Measurements from ENCODE around the gene GP2.

GP2 gene

GRCh38 chr16:20355114-20355782, 27.9 kb upstream of the GP2 start:
- no peak for DNase-seq (ENCODE audit: low read depth)
- no peak for TF ChIP-seq CTCF (conservative IDR thresholded peaks at IDR 0.05; ENCODE audit: control insufficient read depth, insufficient read depth, low read depth, low read length)
- H3K4me3 ChIP-seq (ENCODE audit: control insufficient read depth, low read depth, low read length) = no peak overlapping the region

DNA sequence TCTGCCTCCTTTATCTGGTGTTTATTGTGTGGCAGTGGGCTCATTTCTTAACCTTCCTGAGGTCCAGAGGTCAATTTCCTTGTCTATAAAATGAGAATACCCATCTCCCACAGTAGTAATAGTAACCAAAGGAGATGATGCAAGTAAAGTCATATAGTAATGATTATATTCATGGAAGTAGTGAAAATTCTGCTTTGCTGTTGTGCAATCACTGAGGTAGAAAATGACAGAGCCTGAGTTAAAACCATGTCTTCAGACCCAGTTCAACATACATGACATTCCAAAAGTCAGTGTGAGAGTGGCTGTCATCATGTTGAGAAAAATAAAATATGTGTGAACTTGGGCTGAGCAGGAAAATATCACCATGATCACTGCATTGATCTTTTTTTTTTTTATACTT, 26.1 kb upstream of the GP2 start:
- DNase-seq (ENCODE audit: low read depth) = no peak
- no peak for TF ChIP-seq CTCF (conservative IDR thresholded peaks at IDR 0.05; ENCODE audit: control insufficient read depth, insufficient read depth, low read depth, low read length)
- no peak overlapping the region for H3K4me3 ChIP-seq (ENCODE audit: control insufficient read depth, low read depth, low read length)

DNA sequence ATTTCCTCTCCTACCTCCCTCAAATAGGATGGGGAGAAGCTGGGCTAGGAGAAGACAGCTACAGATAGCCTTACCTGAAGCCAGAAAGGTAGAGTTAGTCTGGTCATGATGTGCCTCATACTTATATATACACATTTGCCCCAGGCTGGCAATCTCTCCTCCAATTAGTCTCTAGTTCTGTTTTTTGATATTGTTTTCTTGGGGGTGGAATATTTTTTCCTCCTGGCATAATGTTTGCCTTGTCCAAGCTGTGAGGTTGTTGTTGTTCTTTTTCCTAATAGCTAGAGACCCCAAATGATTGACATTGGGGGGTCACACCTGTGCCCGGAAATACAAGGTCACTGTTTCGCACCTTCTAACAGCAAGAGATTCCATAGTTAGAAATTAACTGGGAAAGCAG, 25.3 kb upstream of the GP2 start, which contains the start of gene UMOD:
Gene UMOD, minus strand, starts transcription at position 101 of the 400 bp plus-strand sequence. CDS start 1,978 bp downstream, outside the sequence.
- no peak for TF ChIP-seq CTCF (conservative IDR thresholded peaks at IDR 0.05; ENCODE audit: control insufficient read depth, insufficient read depth, low read depth, low read length)
- no peak for DNase-seq (ENCODE audit: low read depth)
- H3K4me3 ChIP-seq (ENCODE audit: control insufficient read depth, low read depth, low read length) = no peak within 1 kb of the TSS

DNA sequence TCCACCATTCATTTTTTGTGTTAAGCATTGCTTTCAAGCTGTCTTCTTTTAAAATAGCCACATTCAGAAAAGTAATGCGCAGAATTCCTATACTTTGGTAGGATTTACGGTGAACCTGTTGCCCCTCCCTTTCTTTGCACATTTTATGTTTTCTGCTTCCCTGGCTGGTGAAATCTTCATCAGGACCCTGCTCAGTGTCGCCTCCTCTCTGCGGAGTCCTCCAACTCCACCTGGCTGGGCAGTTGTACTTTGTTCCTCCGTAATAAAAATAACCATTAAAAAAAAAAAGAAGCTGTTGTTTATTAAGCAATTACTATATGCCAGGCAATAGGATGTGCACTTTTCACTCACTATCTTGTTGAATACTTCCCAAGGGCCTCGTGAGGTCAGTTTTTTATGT, 22.3 kb upstream of the GP2 start:
- no peak overlapping the region for H3K4me3 ChIP-seq (ENCODE audit: control insufficient read depth, low read depth, low read length)
- DNase-seq (ENCODE audit: low read depth) = no peak
- TF ChIP-seq CTCF (conservative IDR thresholded peaks at IDR 0.05; ENCODE audit: control insufficient read depth, insufficient read depth, low read depth, low read length) = no peak

GRCh38 chr16:20348365-20349185, 21.3 kb upstream of the GP2 start:
- no peak overlapping the region for H3K4me3 ChIP-seq (ENCODE audit: control insufficient read depth, low read depth, low read length)
- TF ChIP-seq CTCF (conservative IDR thresholded peaks at IDR 0.05; ENCODE audit: control insufficient read depth, insufficient read depth, low read depth, low read length) = no peak
- no peak for DNase-seq (ENCODE audit: low read depth)

DNA sequence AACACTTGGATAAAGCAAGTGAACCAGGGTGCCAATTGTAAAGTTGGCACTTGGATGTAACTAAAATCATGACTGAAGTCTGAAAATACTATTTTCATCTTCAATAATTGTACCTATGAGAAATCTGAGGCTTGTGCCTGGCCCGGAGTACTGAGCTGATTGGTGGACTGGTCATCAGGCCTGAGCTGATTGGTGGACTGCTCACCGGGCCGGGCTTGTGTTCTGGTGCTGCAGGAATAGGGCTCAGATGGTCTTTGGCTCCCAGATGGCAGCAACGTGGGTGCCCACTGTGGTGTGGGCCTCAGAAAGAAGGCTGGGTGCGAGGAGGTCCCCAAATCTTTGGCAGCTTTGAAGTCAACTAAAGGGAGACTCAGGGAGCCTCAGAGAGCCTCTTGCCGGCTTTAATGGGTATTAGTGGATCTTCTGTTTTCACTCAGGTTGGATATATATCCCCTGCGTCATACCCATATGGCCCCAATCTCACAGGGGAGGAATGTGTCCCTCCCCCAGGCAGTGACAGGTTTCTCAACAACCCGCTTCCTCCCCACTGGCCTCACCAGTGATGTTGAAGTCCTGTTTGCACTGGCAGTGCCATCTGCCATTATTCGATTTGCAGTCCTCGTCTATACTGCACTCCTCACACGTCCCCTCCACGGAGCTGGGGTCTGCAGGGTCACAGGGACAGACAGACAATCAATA, 20.5 kb upstream of the GP2 start:
- H3K4me3 ChIP-seq (ENCODE audit: control insufficient read depth, low read depth, low read length) = no peak overlapping the region
- no peak for DNase-seq (ENCODE audit: low read depth)
- no peak for TF ChIP-seq CTCF (conservative IDR thresholded peaks at IDR 0.05; ENCODE audit: control insufficient read depth, insufficient read depth, low read depth, low read length)

All from fibroblast of mammary gland (primary cell).